Activated CD8-positive, alpha-beta memory T cell treated with anti-CD3 and anti-CD28 coated beads for 48 hours (primary cell): ENCODE results near the gene HSPA9.

ENCODE experiments used
- DNase-seq, 3 experiments: peaks; one replicate each; pipeline ENCODE4 v3.0.0-alpha.2; 2020; ENCODE audit warnings: low read depth in 2 of 3, low spot score in 2 of 3

Gene HSPA9

DNA sequence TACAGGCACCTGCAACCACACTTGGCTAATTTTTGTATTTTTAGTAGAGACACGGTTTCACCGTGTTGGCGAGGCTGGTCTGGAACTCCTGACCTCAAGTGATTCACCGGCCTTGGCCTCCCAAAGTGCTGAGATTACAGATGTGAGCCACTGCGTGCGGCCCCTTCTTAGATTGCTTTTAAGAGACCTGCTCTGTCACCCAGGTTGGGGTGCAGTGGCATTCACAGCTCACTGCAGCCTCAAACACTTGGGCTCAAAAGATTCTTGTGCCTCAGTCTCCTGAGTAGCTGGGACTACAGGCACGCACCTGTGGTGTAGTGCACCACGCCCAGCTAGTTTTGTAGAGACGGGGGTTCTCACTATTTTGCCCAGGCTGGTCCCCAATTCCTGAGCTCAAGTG lies 11.0 kb downstream of the HSPA9 start:
- no peak for DNase-seq

DNA sequence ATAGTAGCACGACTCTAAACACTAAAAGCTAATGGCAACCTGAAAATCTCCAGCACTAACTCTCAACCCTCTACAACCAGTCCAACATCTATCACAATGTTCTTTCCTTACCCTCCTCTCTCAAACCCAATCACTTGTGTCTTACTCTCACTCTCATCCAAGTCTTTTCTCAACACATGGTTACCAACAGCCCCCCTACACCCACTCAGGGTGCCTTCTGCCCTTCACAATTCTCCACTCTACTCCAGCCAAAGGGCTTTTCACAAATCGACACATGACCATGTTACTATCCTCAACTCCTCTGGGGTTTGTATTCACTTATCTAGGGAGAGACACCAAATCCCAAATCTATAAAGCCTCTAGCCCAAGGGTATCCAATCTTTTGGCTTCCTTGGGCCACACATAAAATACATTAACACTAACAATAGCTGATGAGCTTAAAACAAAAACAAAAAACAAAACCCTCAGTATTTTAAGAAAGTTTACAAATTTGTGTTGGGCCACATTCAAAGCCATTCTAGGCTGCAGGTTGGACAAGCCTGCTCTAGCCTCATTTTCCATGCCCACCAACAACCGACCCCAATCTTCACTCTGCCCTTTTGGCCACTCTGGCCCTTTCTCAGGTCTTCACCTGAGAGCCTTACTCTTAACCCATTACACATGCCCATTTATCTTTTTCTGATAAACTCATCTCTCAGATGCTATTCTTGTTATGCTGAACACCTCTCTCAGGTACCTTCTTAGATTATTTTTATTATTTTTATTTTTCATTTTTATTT lies 11.7 kb downstream of the HSPA9 start:
- no peak for DNase-seq

DNA sequence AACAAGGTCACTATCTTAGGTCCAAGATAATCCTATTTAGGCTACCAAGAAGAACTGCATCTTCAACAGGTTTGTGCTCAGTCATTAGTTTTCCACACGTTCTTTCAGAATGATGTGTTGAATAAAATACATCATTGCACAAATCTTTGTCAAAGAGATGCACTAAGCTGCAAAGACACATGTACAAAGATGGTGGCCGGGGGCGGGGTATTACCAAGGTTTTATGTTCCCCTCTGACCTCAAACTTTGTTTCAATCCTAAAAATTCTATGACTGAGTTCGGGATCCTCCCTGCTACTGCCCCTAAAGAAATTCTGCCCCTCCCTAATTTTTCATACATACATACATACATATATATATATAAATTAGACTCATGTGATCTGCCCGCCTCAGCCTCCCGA lies 14.2 kb downstream of the HSPA9 start:
- DNase-seq: no peak

DNA sequence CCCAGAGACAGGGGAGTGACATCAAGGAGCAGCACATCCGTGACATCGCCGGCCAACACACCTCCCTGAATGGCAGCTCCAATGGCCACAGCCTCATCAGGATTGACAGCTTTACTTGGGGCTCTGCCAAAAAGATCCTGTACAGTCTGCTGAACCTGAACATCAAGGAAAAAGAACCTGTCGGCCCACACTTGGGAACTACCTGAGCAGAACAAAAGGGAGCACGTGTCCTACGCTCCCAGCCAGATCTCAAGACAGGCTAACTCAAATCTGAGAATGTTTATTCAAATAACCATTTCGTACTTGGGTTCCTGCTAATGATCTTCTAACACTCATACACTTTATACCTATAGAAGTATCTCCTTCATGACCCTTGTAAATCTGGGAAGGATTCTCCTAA lies 15.3 kb downstream of the HSPA9 start:
- DNase-seq: no peak

DNA sequence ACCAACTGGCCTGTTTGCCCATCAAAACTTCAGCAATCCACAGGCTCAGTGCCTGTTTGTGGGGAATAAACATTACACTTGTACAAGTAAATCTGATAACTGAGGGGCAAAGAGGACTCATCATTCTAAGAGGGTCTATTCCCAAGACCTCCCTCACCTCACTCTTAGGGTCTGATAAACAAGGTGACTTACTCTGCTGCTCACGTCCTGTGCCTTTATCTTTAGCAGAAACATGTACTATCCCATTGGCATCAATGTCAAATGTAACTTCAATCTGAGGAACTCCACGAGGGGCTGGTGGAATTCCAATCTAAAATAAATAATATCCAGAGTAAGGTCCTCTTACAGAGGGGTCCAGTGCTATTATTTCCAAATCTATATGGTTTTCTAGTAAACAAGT lies 17.5 kb downstream of the HSPA9 start:
- DNase-seq: no peak

DNA sequence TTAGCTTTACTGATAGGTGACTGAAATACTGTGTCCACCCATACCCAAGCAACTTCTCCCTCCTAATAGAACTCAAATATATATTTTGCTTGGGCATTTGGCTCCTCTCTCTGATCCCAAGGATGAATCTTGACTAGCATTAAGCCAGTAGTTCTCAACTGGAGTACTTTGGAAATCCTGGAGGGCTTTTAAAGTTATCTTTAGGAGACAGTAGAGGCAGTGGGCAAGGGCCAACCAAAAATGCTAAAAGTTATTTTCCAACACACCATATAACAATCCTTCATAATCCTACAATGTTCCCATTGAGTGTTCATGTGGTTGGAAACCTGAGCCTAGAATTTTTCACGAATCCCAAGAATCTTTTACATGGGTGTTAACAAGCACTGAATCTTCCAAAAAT lies 21.1 kb downstream of the HSPA9 start:
- no peak for DNase-seq

DNA sequence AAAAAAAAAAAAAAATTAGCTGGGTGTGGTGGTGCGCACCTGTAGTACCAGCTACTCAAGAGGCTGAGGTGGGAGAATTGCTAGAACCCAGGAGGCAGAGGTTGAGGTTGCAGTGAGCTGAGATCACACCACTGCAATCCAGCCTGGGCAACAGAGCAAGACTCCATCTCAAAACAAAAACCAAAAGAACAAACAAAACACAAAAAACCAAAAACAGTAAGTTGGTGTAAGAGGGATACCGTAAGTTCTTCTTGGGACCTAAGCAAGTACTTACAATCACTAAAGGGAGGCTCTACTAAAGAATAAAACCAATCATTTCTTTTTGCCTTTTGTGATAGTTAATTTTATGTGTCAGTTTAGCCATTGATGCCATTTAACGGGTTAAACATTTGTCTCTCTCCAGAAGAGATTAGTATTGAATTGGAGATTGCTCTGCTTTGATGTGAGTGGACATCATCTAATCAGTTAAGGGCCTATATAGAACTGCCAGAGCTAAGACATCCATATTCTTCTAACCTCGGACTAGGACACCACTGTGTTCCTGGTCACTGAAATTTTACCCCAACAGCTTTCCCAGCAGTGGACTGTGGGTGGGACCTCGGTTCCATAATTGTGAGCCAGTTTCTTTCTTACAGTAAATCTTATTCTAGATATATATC lies 21.6 kb downstream of the HSPA9 start:
- DNase-seq: no peak

DNA sequence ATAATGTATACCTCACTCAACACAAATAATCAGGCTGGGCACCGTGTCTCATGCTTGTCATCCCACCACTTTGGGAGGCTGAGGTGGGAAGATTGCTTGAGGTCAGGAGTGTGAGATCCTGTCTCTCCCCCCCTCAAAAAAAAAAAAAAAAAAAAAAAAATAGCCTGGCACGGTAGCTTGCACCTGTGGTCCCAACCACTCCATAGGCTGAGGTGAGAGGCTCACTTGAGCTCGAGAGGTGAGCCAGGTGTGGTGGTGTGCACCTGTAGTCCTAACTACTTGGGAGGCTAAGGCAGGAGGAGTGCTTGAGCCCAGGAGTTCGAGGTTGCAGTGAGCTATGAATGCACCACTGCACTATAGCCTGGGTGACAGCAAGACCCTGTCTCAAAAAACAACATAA lies 22.5 kb downstream of the HSPA9 start:
- DNase-seq: no peak

DNA sequence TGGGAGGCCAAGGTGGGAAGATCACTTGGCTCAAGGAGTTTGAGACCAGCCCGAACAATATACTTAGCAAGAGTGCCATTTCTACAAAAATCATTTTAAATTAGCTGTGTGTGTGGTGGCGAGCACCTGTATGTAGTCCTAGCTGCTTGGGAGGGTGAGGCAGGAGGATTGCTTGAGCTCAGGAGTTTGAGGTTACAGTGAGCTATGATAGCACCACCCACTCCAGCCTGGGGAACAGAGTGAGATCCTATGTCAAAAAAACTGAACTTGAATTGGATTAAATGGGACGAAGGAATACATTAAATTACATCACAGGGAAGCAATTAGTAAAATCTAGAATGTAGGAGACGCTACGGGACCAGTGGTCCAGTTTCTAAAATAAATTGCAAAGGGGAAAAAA lies 25.8 kb downstream of the HSPA9 start:
- no peak for DNase-seq

DNA sequence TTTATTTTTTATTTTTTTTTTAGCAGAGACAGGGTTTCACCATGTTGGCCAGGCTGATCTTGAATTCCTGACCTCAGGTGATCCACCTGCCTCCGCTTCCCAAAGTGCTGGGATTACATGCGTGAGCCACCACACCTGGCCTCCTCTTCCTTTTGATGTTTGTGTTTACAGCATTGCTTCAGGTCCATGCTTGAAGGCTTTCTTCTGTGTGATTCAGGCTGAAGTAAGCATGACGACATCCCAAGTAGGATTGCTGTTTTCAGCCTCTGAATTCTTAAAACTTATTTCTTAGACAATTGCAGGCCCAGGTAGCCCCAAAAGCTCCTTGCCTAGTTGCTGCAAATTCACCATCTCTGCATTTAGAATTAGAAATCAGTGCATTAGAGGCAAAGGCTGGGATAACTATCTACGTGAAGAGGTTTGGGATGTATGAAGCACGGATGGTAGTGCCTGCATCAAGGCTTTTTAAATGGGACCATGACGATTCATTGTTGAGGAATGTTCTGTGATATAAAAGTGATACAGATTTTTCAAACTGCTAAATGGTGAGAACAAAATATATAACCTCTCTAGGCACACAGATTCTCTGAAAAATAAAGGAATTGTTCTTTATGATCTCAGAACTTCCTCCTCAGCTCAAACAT lies 29.2 kb downstream of the HSPA9 start:
- no peak for DNase-seq

DNA sequence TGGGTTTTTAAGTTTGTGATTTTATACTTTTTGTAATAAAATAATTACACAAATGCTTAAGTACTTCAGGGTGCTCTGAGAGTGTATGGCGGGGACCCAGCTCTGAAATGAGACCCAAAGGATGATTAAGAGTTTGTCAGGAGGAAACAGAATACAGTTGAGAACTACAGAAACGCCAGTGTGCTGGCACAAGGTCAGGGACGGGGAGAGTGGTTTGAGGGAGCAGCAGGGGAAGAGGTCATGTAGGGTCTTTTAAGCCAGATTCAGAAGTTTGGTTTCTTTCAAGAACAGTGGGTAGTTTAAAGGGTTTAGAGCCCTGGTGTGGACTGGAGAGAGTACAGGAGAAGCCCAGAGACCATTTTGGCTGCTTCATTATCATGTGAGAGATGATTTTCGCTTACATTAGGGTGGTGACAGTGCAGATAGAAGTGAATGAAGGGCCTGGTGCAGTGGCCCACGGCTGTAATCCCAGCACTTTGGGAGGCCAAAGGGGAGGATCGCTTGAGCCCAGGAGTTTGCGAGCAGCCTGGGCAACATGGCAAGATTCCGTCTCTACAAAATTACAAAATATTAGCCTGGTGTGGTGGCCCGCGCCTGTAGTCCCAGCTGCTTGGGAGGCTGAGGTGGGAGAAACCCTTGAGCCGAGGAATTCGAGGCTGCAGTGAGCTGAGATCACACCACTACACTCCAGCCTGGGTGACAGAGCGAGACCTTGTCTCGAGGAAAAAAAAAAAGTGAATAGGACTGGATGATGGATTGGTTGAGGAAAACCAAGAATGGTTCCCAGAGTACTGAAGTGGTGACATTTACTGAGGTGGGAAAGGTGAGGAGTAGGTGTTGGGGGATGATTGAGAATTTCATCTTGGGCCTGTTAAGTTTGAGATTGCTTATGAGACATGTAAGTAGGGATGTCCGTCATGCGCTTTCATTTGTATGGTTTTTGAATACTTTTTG lies 30.7 kb downstream of the HSPA9 start:
- no peak for DNase-seq

DNA sequence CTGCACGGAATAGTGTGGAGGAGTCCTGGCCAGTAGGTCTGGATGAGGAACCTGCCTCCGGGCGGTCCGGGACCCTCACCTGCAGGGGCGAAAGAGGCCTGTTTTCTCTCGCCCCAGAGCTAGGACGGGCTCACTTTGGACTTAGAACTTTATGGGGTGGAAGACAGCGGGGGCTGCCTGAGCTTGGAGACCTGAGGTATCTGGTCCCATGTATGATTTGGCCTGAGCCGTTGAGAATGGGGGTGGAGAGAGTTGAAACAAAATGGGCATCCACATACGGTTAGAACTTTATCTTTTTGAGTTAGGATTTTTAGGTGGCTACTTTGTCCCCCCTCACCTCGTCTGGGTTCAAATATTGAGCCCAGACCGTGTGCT lies 31.5 kb downstream of the HSPA9 start:
- peak in 2 of 3 experiments; percentile 69 to 78 for DNase-seq

DNA sequence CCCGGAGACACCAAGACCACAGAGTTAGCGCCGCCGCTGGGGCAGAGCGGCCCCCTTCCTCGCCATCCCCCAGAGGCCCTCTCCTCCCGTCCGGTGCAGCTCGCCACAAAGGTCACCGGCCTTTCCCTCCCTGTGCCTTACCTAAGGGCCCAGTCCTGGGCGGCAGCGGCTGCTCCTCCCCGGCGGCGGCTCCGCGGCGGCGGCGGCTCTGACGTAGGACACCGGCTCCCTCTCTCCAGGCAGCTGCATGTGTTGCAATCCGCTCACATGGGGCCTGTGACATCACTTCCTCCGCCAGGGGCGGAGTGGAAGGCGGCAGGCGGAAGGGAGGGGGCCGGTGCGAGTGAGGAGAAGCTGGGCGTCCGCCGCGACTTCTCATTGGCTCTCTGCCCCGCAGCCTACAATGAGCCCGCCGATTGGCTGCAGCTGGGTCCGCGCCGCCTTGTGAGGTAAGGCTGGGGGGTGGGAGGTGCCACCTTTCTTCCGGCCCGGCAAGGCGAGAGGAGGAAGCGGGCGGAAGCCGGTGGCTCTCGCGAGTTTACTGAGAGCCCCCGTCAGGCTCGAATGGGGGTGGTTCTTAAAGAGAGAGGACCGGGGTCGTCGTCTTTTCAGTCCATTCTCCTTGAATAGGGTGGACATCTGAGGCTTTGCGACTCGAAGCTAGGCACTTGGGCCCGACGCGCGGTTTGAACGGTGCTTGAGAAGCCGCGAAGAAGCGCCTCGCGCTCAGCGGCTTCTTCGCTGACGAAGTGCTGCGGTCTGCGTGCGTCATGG lies 32.1 kb downstream of the HSPA9 start, which contains the start of gene ETF1:
Gene ETF1, minus strand, starts transcription at position 281 of the 774 bp plus-strand sequence. CDS start 318 bp downstream, outside the sequence.
- peak; percentile 90 to 99 (median 97) for DNase-seq

DNA sequence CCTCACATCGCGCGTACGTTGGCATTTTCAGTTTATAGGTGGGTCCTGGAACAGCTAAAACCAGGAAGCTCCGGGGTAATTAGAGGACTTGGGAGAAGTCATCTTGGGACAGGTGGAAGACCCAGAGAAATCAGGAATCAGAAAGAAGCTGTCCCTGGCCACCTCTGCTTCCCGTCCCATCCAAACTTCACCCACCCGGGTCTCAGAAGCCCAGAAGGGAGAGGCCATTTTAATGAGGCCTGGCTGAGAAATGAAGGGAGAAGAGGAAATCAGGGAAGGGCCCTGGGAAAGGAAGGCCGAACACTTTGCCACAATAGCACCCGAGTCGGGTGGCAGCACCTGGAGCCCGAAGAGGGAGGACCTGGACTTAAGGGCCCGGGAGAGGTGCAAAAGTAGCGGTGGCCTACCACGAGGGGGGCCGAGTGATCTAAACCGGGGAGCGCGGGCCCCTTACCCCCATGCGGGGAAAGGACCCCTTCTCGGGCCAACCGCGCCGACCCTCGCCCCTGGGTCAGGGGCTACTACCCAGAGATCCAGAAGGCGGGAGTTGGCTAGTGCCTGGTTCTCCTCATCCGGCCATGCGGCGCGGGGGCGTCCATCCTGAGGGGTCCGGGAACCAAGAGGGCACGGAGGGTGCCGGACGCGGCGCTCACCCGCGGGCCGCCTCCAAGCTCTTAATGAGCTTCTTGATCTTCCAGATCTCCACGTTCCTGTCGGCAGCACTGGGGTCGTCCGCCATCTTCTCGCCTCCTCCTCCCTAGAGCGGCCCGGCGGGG lies 32.8 kb downstream of the HSPA9 start:
- no peak for DNase-seq

DNA sequence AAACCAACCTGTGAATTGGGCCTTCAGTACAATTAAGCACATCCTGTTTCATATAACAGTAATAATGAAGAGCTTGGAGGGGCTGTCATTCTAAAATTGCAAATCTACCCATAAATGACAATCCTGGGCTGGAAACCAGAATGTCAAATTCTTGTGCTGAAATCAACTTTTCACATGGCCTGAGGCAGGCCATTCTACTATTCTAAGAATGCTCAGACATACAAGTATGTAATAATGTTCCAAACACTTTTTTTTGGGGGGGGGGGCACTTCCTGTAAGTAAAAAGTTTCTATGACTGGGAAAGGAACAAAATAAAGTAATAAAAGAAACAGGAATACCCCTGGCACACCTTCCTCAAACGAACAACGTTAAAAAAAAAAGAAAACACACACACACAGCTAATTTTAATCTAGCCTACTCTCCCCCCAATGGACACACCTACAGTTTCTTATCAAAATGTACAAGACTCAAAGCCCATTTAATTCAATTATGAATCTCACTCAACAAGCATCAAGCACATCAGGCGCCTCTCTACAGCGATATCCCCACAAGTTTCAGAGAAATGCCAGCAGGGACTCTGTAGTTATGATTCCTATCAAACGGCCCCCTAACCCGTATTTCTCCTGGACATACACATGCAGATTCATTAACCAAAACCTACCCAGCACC lies 33.6 kb downstream of the HSPA9 start:
- no peak for DNase-seq

DNA sequence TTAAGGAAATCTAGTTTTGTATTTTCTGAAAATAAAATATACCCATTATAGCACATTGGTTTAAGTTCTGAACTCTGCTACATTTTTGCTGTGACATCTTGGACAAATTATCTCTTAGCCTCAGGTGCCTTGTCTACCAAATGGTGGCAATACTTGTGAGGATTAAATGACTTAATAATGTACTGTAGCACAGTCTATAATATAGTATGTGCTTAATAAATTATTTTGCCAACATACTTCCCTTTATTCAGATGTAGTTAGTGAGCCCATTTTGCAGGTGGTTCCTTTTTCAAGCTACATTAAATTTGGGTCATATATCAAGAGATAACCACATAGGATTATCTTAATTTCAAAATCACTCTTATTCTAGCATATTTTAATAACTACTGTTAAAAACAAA lies 35.4 kb downstream of the HSPA9 start:
- DNase-seq: no peak

DNA sequence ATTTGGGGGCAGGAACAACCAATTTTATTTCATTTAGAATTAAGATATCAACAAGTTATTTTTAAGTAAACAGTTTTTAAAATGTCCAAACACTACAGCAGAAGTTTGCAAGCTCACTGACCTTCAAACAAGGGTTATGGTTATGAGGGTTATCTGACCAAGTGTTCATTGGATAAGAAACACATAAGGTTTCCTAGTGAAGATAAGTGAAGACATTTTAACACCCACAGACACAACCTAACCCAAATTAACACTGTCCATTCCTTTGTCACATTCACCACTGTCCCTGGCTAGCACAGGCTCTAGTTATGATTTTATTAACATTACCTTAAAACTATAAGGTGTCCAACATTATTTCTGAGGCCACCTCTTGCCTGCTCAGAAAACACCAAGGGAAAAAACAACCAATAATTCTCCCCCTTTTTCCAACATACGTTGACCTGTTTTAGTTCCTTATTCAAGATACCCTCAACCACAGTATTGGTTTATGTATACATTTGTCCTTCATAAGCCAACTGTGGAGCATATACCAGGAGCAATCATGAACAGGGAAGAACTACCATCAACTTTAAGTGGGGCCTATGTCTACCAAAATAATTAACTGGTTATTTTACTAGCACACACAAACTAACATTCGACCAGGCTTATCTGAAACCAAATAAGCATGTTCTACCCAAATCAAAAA lies 36.1 kb downstream of the HSPA9 start:
- no peak for DNase-seq

DNA sequence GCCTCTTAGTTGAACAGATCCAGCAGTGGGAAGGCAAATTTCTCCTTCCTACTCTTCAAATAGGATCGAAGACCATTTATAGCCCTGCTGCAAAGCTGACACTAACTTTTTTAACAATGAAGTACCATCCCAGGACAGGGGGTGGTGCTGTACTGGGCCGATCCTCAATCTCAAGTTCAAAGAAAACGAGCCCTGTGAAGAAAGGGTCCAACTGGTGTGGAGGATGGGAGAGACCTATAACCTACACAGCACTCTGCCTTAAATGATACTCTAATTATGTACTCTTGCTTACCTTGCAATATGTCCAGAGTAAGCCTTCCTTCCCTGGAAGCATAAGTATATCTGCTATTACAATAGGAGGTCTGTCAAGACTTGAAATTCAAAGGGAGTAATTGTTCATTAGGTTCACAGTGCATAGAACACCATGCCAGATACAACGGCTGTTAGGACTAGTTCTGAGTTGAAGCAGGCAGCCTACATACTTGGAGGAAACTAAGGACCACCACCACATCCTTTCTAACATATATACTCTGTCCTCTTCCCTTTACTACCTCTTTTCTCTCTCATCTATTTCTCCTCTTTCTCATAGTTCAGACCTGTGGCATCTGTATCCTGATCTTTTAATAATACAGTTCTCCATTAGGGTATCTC lies 38.4 kb downstream of the HSPA9 start:
- no peak for DNase-seq
